ENCODE data around the gene PLD1. TPM values are rescaled to one million over a fixed set of nuclear protein-coding genes. Genes with fewer than 3 reads are reported as not detected.

The PLD1 gene
- total and polyA plus RNA-seq, 9 donors: 24.6 to 125 (median 52.1) TPM

DNA sequence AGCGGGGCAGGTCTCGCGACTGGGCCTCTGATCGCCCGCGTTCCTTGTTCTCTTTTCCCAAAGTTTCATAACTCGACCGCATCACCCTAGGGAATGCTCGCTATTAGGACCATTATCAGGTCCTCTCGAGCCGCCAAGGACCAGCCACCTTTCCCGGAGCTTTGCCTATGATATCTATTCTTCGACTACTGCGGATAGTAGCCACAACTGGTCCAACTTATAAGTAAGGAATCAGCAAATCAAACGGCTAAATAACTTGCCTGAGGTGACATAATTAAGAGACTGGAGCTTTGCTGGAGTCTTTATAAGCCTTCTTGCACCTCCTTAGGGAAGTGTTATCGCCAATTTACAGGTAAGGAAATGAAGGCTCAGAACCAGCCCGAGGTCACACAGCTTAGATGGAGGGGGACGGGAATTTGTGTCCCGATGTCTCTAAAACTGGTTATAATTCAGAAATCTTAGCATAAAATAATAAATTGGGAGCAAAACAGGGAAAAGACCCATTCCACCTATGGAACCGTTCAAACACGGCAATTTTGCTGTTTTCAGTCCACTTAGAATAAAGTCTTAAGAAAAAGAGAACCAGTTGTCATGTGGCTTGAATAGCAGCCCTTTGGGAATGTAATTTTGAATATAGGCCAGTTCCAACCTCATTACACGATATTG, 479 bp upstream of the PLD1 start:
- TF ChIP-seq, protein P1, sequence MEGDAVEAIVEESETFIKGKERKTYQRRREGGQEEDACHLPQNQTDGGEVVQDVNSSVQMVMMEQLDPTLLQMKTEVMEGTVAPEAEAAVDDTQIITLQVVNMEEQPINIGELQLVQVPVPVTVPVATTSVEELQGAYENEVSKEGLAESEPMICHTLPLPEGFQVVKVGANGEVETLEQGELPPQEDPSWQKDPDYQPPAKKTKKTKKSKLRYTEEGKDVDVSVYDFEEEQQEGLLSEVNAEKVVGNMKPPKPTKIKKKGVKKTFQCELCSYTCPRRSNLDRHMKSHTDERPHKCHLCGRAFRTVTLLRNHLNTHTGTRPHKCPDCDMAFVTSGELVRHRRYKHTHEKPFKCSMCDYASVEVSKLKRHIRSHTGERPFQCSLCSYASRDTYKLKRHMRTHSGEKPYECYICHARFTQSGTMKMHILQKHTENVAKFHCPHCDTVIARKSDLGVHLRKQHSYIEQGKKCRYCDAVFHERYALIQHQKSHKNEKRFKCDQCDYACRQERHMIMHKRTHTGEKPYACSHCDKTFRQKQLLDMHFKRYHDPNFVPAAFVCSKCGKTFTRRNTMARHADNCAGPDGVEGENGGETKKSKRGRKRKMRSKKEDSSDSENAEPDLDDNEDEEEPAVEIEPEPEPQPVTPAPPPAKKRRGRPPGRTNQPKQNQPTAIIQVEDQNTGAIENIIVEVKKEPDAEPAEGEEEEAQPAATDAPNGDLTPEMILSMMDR (IDR thresholded peaks at IDR 0.05): no peak
- TF ChIP-seq POLR2A (IDR thresholded peaks at IDR 0.05) (no peak), EP300 (IDR thresholded peaks at IDR 0.05) (no peak)
- WGBS, 3 donors: 15 to 19% (median 19%) methylated on average over 22 of the region's 22 CpGs
- intact Hi-C loops (cut with DNase I): loop anchor here in 1 of 4 donors (2.0 kb wide), 1 partner anchor 20 kb away; no protein-coding TSS in a partner anchor

DNA sequence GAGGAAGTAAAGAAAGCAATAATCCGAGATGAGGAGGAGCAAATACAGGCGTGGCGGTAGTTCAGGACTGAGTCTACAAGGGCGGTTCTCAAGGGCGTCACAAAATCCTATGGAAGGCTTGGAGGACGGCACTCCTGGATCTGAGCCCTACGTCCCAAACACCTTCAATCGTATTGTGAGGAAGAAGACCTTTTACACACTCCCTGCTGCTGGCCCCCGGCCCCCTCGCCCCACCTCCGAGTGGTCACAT, 747 bp downstream of the PLD1 start:
- H3K4me1 ChIP-seq (ENCODE audit: insufficient read depth): peaks cover 15% of the 10 kb centered on the region
- 0 to 1% (median 0%) methylated on average over 11 of the region's 11 CpGs for WGBS, 3 donors

More for the DNA sequence above, 479 bp upstream of the PLD1 start:
- H3K36me3 ChIP-seq: no peaks in the 10 kb centered on the region
- no peak for DNase-seq
- H3K9me3 ChIP-seq: no peaks in the 10 kb centered on the region
- H3K27ac ChIP-seq: peak overlapping the region; percentile 70 to 94
- no peaks in the 10 kb centered on the region for H3K27me3 ChIP-seq
- H3K4me1 ChIP-seq (ENCODE audit: insufficient read depth): peaks cover 10% of the 10 kb centered on the region
- peak overlapping the region; percentile 68 for H3K4me3 ChIP-seq

DNA sequence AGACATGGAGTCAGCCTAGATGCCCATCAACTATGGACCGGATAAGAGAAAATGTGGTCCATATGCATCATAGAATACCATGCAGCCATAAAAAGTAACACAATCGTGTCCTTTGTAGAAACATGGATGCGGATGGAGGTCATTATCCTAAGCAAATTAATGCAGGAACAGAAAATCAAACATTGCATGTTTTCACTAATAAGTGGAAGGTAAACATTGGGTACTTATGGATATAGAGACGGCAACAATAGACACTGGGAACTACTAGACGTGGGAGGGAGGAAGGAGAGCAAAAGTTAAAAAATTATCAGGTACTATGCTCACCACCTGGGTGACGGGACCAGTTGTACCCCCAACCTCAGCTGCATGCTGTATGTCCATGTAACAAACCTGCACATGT, 2.5 kb downstream of the PLD1 start:
- intact Hi-C loops (cut with DNase I): loop anchor here in 2 of 4 donors (5.0 kb wide), 1 partner anchor 36 kb away; no protein-coding TSS in a partner anchor
- TF ChIP-seq POLR2A (IDR thresholded peaks at IDR 0.05) (no peak), EP300 (IDR thresholded peaks at IDR 0.05) (no peak)
- TF ChIP-seq, protein P1 (IDR thresholded peaks at IDR 0.05): no peak
- H3K27ac ChIP-seq: peak overlapping the region in 1 of 2 donors; percentile 9

More for the DNA sequence above, 747 bp downstream of the PLD1 start:
- Histone ChIP-seq H3K4me3 (peak overlapping the region; percentile 68), H3K27me3 (no peaks in the 10 kb centered on the region), H3K36me3 (no peaks in the 10 kb centered on the region), H3K27ac (peak overlapping the region; percentile 70 to 94), H3K9me3 (no peaks in the 10 kb centered on the region)
- TF ChIP-seq POLR2A (IDR thresholded peaks at IDR 0.05) (no peak), EP300 (IDR thresholded peaks at IDR 0.05) (no peak)
- TF ChIP-seq, protein P1 (IDR thresholded peaks at IDR 0.05): no peak
- no peak for DNase-seq
- intact Hi-C loops (cut with DNase I): loop anchor here in 2 of 4 donors (5.0 kb wide), 1 partner anchor 37 kb away; no protein-coding TSS in a partner anchor

DNA sequence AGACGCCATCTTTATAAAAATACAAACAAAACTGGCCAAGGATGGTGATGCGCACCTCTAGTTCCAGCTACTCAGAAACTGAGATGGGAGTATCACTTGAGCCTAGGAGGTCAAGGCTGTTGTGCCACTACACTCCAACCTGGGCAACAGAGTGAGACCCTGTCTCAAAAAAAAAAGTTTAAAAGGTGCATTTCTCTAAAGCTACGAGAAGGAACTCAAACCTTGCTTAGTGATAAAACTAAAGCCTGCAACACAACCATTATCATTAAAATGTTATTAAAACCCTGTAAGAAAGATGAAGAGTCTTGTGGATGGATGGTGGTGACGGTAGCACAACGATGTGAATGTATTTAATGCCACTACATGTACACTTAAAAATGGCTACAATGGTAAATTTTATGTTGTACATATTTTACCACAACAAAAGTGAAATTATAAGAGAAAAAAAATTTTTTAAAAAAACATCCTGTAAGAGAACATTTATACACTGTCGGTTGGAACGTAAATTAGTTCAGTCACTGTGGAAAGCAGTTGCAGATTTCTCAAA, 3.1 kb downstream of the PLD1 start:
- 80 to 91% (median 82%) methylated on average over 7 of the region's 7 CpGs for WGBS, 3 donors
- Histone ChIP-seq H3K4me1 (ENCODE audit: insufficient read depth) (peaks cover 22% of the 10 kb centered on the region), H3K27ac (peak overlapping the region in 1 of 2 donors; percentile 83), H3K9me3 (no peaks in the 10 kb centered on the region), H3K36me3 (no peaks in the 10 kb centered on the region), H3K27me3 (no peaks in the 10 kb centered on the region), H3K4me3 (no peak overlapping the region)
- TF ChIP-seq, protein P1 (IDR thresholded peaks at IDR 0.05): no peak
- TF ChIP-seq POLR2A (IDR thresholded peaks at IDR 0.05) (no peak), EP300 (IDR thresholded peaks at IDR 0.05) (no peak)
- intact Hi-C loops (cut with DNase I): loop anchor here in 2 of 4 donors (5.0 kb wide), 1 partner anchor 35 kb away; no protein-coding TSS in a partner anchor
- no peak for DNase-seq

More for the DNA sequence above, 2.5 kb downstream of the PLD1 start:
- Histone ChIP-seq H3K36me3 (no peaks in the 10 kb centered on the region), H3K4me3 (no peak overlapping the region), H3K9me3 (no peaks in the 10 kb centered on the region), H3K4me1 (ENCODE audit: insufficient read depth) (peaks cover 16% of the 10 kb centered on the region), H3K27me3 (no peaks in the 10 kb centered on the region)
- DNase-seq: no peak
- WGBS, 3 donors: 92 to 97% (median 96%) methylated on average over 6 of the region's 6 CpGs
